ENCODE results near the gene SNAI3.

Gene SNAI3

DNA sequence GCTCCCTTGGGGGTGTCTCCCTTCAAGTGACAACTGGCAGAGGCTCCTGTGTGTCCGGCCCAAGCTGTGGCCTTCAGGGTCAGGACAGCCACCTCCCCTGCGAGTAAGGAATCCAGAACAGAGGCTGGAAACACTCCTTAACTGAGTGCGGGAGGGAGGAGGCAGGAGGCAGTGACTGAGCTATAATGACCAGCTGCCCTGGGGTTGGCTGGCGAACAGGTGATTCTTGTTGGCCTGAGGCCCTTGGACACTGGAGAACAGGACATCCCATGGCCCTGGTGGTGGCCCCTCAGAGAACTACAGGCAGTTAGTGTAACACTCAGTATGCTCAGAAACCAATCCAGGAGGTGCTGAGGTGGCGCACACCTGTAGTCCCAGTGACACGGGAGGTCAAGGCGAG is 9.4 kb upstream of the SNAI3 start:
- no peak overlapping the region for H3K4me3 ChIP-seq (ENCODE audit: control insufficient read depth, low read depth, low read length)
- TF ChIP-seq, protein P1, sequence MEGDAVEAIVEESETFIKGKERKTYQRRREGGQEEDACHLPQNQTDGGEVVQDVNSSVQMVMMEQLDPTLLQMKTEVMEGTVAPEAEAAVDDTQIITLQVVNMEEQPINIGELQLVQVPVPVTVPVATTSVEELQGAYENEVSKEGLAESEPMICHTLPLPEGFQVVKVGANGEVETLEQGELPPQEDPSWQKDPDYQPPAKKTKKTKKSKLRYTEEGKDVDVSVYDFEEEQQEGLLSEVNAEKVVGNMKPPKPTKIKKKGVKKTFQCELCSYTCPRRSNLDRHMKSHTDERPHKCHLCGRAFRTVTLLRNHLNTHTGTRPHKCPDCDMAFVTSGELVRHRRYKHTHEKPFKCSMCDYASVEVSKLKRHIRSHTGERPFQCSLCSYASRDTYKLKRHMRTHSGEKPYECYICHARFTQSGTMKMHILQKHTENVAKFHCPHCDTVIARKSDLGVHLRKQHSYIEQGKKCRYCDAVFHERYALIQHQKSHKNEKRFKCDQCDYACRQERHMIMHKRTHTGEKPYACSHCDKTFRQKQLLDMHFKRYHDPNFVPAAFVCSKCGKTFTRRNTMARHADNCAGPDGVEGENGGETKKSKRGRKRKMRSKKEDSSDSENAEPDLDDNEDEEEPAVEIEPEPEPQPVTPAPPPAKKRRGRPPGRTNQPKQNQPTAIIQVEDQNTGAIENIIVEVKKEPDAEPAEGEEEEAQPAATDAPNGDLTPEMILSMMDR (conservative IDR thresholded peaks at IDR 0.05; ENCODE audit: control insufficient read depth, insufficient read depth, low read depth, low read length): no peak

DNA sequence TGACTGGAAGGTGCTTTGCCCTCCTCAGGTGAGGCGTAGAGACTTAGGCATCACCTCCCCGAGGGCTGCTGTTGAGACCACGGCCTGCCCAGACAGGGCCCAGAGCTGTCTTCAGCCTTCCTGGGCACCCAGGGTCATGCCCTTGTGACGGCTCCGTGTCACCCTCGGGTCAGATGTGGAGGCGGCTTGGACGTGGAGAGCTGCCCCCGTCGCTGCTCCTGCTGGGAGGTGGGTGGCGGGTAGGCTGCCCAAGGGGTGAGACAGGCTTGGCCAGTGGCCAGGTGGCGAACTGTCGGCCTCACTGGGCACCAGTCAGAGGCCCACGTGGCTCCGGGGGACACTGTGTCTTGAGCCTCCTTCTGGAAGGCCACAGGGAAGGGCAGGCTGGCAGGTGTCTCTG is 8.9 kb upstream of the SNAI3 start:
- no peak overlapping the region for H3K4me3 ChIP-seq (ENCODE audit: control insufficient read depth, low read depth, low read length)
- TF ChIP-seq, protein P1 (conservative IDR thresholded peaks at IDR 0.05; ENCODE audit: control insufficient read depth, insufficient read depth, low read depth, low read length): no peak
- DNase-seq (ENCODE audit: low read depth): no peak

More for the DNA sequence above, 9.4 kb upstream of the SNAI3 start:
- no peak for DNase-seq (ENCODE audit: low read depth)

DNA sequence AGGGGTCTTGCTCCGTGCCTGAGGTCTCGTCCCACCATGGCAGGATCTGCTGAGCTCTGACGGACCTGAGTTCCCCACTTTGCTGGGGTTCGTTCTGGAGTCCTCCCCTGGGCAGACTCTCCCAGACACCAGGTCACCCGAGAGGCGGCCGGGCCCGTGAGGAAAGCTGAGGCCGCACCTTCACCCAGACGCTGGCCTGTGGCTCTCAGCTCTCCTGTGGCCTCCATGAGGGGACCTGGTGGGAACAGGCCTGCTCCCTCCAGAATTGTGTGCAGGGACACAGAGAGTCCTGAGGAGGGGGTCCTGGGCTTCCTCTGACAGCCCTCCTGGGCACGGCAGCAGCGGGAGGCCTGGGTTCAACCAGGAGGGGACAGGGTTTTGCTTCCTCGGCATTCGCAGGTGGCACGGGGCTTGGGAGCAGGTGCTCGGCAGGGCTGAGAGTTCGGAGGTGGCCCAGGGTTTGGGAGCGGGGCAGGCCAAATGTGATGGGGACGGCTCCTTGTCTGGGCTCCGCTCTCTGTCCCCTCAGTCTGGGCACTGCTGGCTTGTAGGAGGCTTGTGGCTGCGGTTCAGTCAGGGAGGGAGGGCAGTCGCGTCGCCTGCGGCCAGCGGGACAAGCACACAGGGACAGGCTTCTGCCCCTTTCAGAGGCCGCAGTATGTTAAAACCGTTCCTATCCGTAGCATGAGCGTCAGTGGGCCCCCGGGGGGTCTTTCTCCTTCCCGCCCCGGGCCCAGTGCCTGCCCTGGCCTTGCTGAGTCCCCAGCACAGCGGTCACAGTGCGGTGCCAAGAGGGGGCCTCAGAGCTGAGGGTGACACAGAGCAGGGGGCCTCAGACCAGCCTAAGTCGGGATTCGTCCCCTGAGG is 8.1 kb upstream of the SNAI3 start:
- TF ChIP-seq, protein P1 (conservative IDR thresholded peaks at IDR 0.05; ENCODE audit: control insufficient read depth, insufficient read depth, low read depth, low read length): no peak
- DNase-seq (ENCODE audit: low read depth): no peak
- no peak overlapping the region for H3K4me3 ChIP-seq (ENCODE audit: control insufficient read depth, low read depth, low read length)

DNA sequence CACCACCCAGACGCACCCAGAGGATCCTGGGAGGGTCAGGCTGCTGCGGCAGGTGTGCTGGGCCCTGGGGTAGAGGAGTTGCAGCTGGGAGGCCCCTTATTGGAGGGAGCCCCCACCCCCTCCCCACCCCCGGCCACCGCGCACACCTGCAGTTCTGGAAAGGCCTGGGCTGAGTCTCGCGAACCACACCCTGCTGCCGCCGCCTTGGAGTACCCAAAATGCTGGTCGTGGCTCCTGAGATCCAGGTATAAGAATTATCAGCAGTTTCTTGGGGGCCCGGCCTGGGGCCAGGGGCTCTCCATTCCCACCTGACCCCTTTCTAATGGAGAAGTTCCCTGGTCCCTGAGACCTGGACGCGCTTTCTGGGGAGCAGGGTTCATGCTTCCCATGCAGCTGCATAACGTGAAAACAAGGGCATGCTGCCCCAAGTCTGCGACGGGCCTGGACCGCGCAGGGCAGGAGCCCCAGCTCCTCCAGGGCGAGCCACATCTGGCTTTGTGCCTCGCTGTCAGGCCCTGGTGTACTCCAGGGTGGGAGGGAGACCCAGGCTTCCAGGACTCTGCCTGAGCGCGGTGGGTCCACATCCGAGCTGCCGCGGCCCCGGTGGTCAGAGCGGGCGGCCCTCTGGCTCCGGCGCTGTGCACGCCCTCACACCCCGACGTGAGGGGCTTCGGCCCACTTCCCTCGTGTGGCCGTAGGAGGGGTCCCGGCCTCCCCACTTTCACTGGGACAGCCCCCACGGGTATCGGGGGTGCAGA is 7.3 kb upstream of the SNAI3 start:
- H3K4me3 ChIP-seq (ENCODE audit: control insufficient read depth, low read depth, low read length): no peak overlapping the region
- TF ChIP-seq, protein P1 (conservative IDR thresholded peaks at IDR 0.05; ENCODE audit: control insufficient read depth, insufficient read depth, low read depth, low read length): no peak

DNA sequence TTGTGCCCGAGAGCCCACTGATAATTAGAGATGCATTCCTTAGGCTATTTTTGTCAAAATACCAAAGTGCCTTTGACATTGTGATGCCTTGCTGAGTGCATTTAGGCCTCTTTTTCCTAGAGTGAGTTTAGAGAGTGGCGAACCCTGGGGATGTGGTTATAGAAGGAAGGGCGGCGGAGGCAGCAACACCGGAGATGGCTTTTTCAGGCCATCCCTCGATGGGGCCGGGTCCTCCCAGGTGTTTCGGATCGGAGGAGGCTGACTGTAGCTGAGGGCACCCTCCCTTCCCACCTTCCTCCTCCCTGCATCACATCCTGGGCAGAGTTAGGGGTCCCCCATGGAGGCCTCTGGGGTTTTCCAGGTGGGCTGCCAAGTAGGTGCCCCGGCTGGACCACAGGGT is 6.6 kb upstream of the SNAI3 start:
- TF ChIP-seq, protein P1 (conservative IDR thresholded peaks at IDR 0.05; ENCODE audit: control insufficient read depth, insufficient read depth, low read depth, low read length): no peak
- no peak for DNase-seq (ENCODE audit: low read depth)
- H3K4me3 ChIP-seq (ENCODE audit: control insufficient read depth, low read depth, low read length): no peak overlapping the region

More for the DNA sequence above, 7.3 kb upstream of the SNAI3 start:
- no peak for DNase-seq (ENCODE audit: low read depth)

DNA sequence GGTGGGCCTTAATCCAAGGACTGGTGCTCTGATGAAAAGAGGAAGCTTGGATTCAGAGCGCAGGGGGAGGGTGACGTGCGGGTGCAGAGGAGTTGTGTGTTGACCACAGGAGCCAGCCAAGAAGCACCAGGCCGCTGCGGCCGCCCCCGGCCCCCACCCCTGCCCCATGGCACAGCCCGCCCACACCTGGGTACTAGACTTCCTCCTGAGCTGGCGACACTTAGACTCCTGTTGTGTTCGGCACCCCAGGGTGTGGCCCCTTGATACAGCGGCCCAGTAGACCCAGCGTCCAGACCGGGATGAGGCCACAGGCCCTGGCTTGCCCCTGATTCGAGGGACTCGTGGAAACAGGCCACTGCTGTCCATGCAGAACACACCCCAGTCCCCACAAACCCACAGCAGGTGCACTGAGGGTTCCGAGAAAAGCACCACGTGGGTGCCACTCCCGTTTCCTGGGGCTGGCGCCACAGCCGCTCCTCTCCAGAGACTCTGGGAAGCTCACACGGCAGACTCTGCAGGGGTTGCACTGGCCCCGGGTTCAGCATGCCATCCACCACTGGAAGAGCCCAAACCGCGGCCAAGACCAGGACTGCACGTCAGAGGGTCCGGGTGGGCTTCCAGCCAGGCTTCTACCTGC is 5.7 kb upstream of the SNAI3 start:
- no peak for DNase-seq (ENCODE audit: low read depth)
- TF ChIP-seq, protein P1 (conservative IDR thresholded peaks at IDR 0.05; ENCODE audit: control insufficient read depth, insufficient read depth, low read depth, low read length): no peak
- no peak overlapping the region for H3K4me3 ChIP-seq (ENCODE audit: control insufficient read depth, low read depth, low read length)
